ENCODE data around the gene LYG1. TPM values are rescaled to one million over a fixed set of nuclear protein-coding genes. Genes with fewer than 3 reads are reported as not detected.

The LYG1 gene
- total and polyA plus RNA-seq, 2 of the 13 experiments (the other 11 are each of a cell fraction or from before 2014, with no cell fraction given), result 1.00 to 2.9 TPM

GRCh38 chr2:99337113-99338028 lies 36.4 kb upstream of the LYG1 start, which contains the start of gene EIF5B (continued):
- TF ChIP-seq MLLT10 (CRISPR knock-in tag; IDR thresholded peaks at IDR 0.05) (no peak), SATB2 (CRISPR knock-in tag; IDR thresholded peaks at IDR 0.05) (no peak; the same call in 1 of the 2 replicates), KDM5A (IDR thresholded peaks at IDR 0.05; ENCODE audit: borderline replicate concordance, low read length) (peak; percentile 5; the same call in 1 of the 2 replicates), ZNF768 (CRISPR knock-in tag; IDR thresholded peaks at IDR 0.05) (peak; percentile 61; the same call in 1 of the 2 replicates), ZMAT3 (CRISPR knock-in tag; conservative IDR thresholded peaks at IDR 0.05) (peak; percentile 97), AKAP8 (CRISPR knock-in tag; IDR thresholded peaks at IDR 0.05) (no peak), ZKSCAN8 (CRISPR knock-in tag; IDR thresholded peaks at IDR 0.05; ENCODE audit: borderline replicate concordance) (peak; percentile 33; the same call in 1 of the 2 replicates), ZNF260 (CRISPR knock-in tag; IDR thresholded peaks at IDR 0.05; ENCODE audit: borderline replicate concordance, low read depth) (0 out of 2 replicates have a peak, but pooled peaks have one; percentile 65), KAT2B (IDR thresholded peaks at IDR 0.05; ENCODE audit: borderline replicate concordance, low read depth, low read length) (no peak; the same call in 1 of the 2 replicates), ZNF556 (CRISPR knock-in tag; IDR thresholded peaks at IDR 0.05; ENCODE audit: borderline replicate concordance) (peak; percentile 95), ZNF605 (CRISPR knock-in tag; IDR thresholded peaks at IDR 0.05) (peak; percentile 85), ZNF577 (CRISPR knock-in tag; IDR thresholded peaks at IDR 0.05; ENCODE audit: borderline replicate concordance, low read depth) (peak; percentile 94; the same call in 1 of the 2 replicates), RELA (CRISPR knock-in tag; IDR thresholded peaks at IDR 0.05) (peak; percentile 57; the same call in 1 of the 2 replicates), MXD4 (CRISPR knock-in tag; IDR thresholded peaks at IDR 0.05) (no peak; the same call in none of the 2 replicates), GMEB1 (CRISPR knock-in tag; IDR thresholded peaks at IDR 0.05; ENCODE audit: borderline replicate concordance) (peak; percentile 100), ZIK1 (CRISPR knock-in tag; IDR thresholded peaks at IDR 0.05; ENCODE audit: borderline replicate concordance, low read depth) (peak; percentile 97), PPARG (CRISPR knock-in tag; conservative IDR thresholded peaks at IDR 0.05) (0 out of 2 replicates have a peak, but pooled peaks have one; percentile 42), ZNF615 (CRISPR knock-in tag; IDR thresholded peaks at IDR 0.05; ENCODE audit: borderline replicate concordance) (0 out of 2 replicates have a peak, but pooled peaks have one; percentile 64), ZNF530 (CRISPR knock-in tag; IDR thresholded peaks at IDR 0.05; ENCODE audit: low read depth) (0 out of 2 replicates have a peak, but pooled peaks have one; percentile 77), NR2F6 (IDR thresholded peaks at IDR 0.05) (no peak), NR2F6 (CRISPR knock-in tag; IDR thresholded peaks at IDR 0.05) (peak; percentile 58), SCMH1 (CRISPR knock-in tag; IDR thresholded peaks at IDR 0.05; ENCODE audit: borderline replicate concordance) (no peak), CREBL2 (CRISPR knock-in tag; IDR thresholded peaks at IDR 0.05; ENCODE audit: borderline replicate concordance) (no peak; the same call in 1 of the 2 replicates)
- TF ChIP-seq, protein P1, sequence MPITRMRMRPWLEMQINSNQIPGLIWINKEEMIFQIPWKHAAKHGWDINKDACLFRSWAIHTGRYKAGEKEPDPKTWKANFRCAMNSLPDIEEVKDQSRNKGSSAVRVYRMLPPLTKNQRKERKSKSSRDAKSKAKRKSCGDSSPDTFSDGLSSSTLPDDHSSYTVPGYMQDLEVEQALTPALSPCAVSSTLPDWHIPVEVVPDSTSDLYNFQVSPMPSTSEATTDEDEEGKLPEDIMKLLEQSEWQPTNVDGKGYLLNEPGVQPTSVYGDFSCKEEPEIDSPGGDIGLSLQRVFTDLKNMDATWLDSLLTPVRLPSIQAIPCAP (CRISPR knock-in tag; IDR thresholded peaks at IDR 0.05; ENCODE audit: low read depth), result peak; percentile 81; the same call in 1 of the 2 replicates
- TF ChIP-seq, protein P2, sequence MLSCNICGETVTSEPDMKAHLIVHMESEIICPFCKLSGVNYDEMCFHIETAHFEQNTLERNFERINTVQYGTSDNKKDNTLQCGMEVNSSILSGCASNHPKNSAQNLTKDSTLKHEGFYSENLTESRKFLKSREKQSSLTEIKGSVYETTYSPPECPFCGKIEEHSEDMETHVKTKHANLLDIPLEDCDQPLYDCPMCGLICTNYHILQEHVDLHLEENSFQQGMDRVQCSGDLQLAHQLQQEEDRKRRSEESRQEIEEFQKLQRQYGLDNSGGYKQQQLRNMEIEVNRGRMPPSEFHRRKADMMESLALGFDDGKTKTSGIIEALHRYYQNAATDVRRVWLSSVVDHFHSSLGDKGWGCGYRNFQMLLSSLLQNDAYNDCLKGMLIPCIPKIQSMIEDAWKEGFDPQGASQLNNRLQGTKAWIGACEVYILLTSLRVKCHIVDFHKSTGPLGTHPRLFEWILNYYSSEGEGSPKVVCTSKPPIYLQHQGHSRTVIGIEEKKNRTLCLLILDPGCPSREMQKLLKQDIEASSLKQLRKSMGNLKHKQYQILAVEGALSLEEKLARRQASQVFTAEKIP (CRISPR knock-in tag; IDR thresholded peaks at IDR 0.05; ENCODE audit: borderline replicate concordance), result no peak
